Activated naive CD4-positive, alpha-beta T cell treated with anti-CD3 and anti-CD28 coated beads, Interleukin-2, amount 10 ng/mL, durations not matched to agents 5 hours and 36 hours (primary cell): ENCODE data around the gene PNLIPRP2. TPM values are rescaled to one million over a fixed set of nuclear protein-coding genes. Genes with fewer than 3 reads are reported as not detected.

Experiments
- total RNA-seq, 2 experiments: library from RNA; stranded (reverse); gene quantifications; one replicate each; pipeline ENCODE4 v1.2.3, GENCODE V29; 2021

PNLIPRP2 gene
- not detected for total RNA-seq

GRCh38 chr10:116620423-116621400, at the start of gene PNLIPRP2:
PNLIPRP2 (plus strand) TSS chr10:116620953.

DNA sequence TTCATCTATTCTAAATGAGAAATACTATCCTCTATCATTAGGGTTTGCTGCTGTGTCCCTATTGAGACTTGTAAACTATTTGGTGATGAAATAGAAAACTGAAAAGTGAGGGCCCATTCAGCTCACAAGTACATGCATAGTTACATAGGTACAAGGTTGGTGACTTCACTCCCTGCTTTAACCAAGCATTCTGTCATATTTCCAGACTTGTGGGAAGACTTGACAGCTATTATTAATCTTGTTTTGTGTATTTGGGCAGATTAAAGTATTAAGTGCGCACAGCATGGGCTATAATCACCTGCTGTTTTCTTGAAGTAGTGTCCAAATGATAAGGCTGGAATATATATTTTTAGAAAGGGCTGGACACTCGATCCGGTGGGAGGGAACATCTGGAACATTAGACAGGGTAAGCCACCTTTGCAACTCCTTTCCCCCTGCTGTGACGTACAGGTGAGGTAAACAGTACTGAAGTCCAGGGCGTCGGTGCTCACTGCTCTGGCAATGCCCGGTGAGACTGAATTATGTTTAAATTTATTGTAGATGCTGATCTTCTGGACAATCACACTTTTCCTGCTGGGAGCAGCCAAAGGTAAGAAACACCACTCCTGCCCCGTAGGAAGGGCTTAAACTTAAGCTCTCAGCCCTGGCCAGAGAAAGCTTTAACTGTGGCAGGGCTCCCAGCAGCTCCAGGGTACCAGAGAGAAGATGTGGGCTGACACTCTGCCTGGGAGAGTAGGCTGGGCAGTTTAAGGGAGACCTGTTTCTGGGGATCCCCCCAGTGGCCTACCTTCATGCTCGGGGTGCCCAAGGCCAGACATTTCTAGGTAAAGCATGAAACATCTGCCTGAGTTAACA, 29.9 kb upstream of the PNLIPRP2 start, which contains the start of gene PNLIPRP1:
TSS of gene PNLIPRP1 (plus strand) at position 370 of the 855 bp plus-strand sequence. CDS start at position 541, 171 bp downstream.

Other genes with a start within 250 kb of the PNLIPRP2 start
- not detected for gene PNLIPRP3, start 193.1 kb upstream of the PNLIPRP2 start, total RNA-seq
- gene PNLIP, start 75.0 kb upstream of the PNLIPRP2 start, total RNA-seq = not detected
- not detected for gene PNLIPRP1, start 30.0 kb upstream of the PNLIPRP2 start, total RNA-seq
- gene HSPA12A, start 121.6 kb downstream of the PNLIPRP2 start, total RNA-seq = under 1 TPM in 1 of 2 experiments, not detected in 1; 0.05 TPM
- gene ENO4, start 228.5 kb downstream of the PNLIPRP2 start, total RNA-seq = not detected